ENCODE measurements around the gene EPC1. TPM values are rescaled to one million over a fixed set of nuclear protein-coding genes. Genes with fewer than 3 reads are reported as not detected.
A peak's percentile ranks its signal among the peaks of the same experiment; 100 is the strongest.

The EPC1 gene
- total RNA-seq, 2 experiments from 2014 or later: 173 to 181 TPM

DNA sequence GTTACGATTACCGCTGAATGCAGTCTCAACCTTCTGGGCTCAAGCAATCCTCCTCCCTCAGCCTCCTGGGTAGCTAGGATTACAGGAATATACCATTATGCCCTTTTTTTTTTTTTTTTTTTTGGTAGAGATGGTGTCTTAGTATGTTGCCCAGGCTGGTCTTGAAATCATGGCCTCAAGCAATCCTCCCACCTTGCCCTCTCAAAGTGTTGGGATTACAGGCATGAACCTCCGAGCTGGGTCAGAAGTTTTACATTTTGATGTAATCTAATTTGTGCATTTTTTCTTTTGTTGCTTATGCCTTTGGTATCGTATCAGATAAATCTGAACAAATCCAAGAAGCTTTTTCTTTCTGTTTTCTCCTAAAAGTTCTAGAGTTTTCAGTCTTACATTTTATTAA lies 87.4 kb downstream of the EPC1 start:
- ChIA-PET CTCF (interaction anchor here (1.1 to 1.4 kb wide), 2 partner anchors 87 to 109 kb away, joined by 3 to 4 read pairs; no protein-coding TSS in a partner anchor), POLR2A (interaction anchor here (0.6 kb wide), 1 partner anchor 233 kb away, joined by 3 read pairs; no protein-coding TSS in a partner anchor)
- H3K36me3 Mint-ChIP-seq (ENCODE audit: low read depth): no peaks in the 10 kb centered on the region
- no peak for ATAC-seq (ENCODE audit: poor library complexity)
- peaks cover 10% of the 10 kb centered on the region for H3K4me1 Mint-ChIP-seq (ENCODE audit: low read depth)
- no peak overlapping the region for H3K4me3 ChIP-seq (ENCODE audit: low read length)
- no peak overlapping the region for H3K27ac Mint-ChIP-seq
- H3K4me3 Mint-ChIP-seq: no peak overlapping the region
- H3K9me3 ChIP-seq (ENCODE audit: control insufficient read depth in 1 of 2, insufficient read depth in 1 of 2, low read length in 2 of 2): no peaks in the 10 kb centered on the region
- H3K4me1 ChIP-seq (ENCODE audit: insufficient read depth, low read length): peaks cover 6% of the 10 kb centered on the region
- no peaks in the 10 kb centered on the region for H3K36me3 ChIP-seq (ENCODE audit: insufficient read depth, low read length)
- no peaks in the 10 kb centered on the region for H3K9me3 Mint-ChIP-seq
- H3K27me3 Mint-ChIP-seq: no peaks in the 10 kb centered on the region
- H3K27me3 ChIP-seq (ENCODE audit: control insufficient read depth in 1 of 2, insufficient read depth in 2 of 2, low read length in 2 of 2): no peaks in the 10 kb centered on the region
- intact Hi-C loops (cut with DNase I, micrococcal nuclease): loop anchor here in 1 of 2 experiments (5.0 to 10.0 kb wide), 2 partner anchors 185 to 748 kb away; partner anchors contain the start of gene CCDC7
- no peak overlapping the region for H3K27ac ChIP-seq (ENCODE audit: low read depth in 1 of 2, low read length in 2 of 2)
- no peak for DNase-seq
- TF ChIP-seq, protein P1, sequence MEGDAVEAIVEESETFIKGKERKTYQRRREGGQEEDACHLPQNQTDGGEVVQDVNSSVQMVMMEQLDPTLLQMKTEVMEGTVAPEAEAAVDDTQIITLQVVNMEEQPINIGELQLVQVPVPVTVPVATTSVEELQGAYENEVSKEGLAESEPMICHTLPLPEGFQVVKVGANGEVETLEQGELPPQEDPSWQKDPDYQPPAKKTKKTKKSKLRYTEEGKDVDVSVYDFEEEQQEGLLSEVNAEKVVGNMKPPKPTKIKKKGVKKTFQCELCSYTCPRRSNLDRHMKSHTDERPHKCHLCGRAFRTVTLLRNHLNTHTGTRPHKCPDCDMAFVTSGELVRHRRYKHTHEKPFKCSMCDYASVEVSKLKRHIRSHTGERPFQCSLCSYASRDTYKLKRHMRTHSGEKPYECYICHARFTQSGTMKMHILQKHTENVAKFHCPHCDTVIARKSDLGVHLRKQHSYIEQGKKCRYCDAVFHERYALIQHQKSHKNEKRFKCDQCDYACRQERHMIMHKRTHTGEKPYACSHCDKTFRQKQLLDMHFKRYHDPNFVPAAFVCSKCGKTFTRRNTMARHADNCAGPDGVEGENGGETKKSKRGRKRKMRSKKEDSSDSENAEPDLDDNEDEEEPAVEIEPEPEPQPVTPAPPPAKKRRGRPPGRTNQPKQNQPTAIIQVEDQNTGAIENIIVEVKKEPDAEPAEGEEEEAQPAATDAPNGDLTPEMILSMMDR (IDR thresholded peaks at IDR 0.05): no peak

DNA sequence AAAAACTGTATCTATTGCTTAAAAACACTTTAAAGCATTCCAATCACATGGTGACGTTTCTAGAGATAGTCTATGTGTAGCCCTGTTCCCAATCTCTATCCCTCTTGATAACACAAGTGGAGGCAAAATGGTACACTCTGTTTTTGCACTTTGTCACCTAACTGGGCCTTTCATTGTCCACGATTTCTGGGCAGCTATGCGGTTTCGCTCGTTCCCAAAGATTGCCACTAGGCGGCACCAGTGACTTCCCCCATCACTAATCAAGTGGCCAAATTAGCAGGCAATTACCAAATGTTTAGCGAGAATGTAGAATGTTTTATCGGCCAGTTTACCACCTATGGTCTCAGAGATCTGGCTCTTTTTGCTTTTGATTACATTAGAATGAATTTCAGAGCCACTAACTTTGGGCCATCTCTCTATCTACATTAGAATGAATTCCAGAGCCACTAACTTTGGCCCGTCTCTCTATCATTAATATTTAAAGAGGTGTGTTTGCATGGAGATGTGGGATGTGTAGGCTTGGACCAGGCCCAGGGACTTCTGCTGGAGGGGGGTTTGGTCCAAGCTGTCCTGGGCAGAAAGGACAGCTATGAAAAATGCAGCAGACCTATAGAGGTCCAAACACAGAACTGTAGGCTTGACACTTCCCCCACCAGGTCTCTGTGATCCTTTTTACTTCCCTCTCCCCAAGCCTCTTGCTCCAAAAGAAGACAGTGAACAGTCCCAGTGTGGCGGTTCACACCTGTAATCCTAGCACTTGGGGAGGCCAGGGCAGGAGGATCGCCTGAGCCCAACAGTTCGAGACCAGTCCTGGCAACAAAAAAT lies 90.1 kb downstream of the EPC1 start:
- DNase-seq: peak; percentile 43 to 84 (median 62)
- Mint-ChIP-seq H3K36me3 (ENCODE audit: low read depth) (no peaks in the 10 kb centered on the region), H3K27me3 (no peaks in the 10 kb centered on the region), H3K27ac (no peak overlapping the region), H3K9me3 (no peaks in the 10 kb centered on the region), H3K4me3 (no peak overlapping the region), H3K4me1 (ENCODE audit: low read depth) (peaks cover 5% of the 10 kb centered on the region)
- Histone ChIP-seq H3K9me3 (ENCODE audit: control insufficient read depth in 1 of 2, insufficient read depth in 1 of 2, low read length in 2 of 2) (no peaks in the 10 kb centered on the region), H3K4me3 (ENCODE audit: low read length) (no peak overlapping the region), H3K27me3 (ENCODE audit: control insufficient read depth in 1 of 2, insufficient read depth in 2 of 2, low read length in 2 of 2) (no peaks in the 10 kb centered on the region), H3K36me3 (ENCODE audit: insufficient read depth, low read length) (no peaks in the 10 kb centered on the region), H3K27ac (ENCODE audit: low read depth in 1 of 2, low read length in 2 of 2) (no peak overlapping the region), H3K4me1 (ENCODE audit: insufficient read depth, low read length) (peaks cover 9% of the 10 kb centered on the region)
- CTCF ChIA-PET: interaction anchor here (0.6 to 2.4 kb wide), 16 partner anchors 9 to 868 kb away, joined by 3 to 13 read pairs (median 4); no protein-coding TSS in a partner anchor
- TF ChIP-seq, protein P1 (IDR thresholded peaks at IDR 0.05): peak; percentile 92
- POLR2A ChIA-PET: interaction anchor here (0.6 to 1.0 kb wide), 2 partner anchors 89 to 121 kb away, joined by 4 to 5 read pairs; no protein-coding TSS in a partner anchor
- intact Hi-C loops (cut with DNase I, micrococcal nuclease): loop anchor here (1.0 to 10.0 kb wide), 4 partner anchors 89 to 750 kb away; partner anchors contain the start of gene CCDC7 (in 1 of the 2)
- peak; percentile 78 for ATAC-seq (ENCODE audit: poor library complexity)

DNA sequence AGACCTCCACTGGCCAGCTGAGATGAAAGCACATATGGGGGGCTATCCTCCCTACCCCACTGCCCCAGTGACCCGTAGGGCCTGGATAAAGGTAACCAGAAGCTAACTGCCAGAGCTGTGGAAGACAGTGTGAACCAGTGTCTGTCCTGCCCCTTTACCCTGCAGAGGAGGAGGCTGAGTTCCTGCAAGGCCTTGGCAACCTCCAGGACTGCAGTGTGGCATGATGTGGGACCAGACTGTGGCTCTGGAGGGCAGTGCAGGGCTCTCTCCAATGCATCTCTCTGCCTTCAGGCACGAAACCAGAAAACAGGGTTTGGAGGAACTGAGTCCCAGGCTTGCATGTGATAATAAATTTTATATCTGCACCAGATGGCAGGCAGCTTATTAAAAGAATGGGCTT lies 93.1 kb downstream of the EPC1 start:
- H3K27ac Mint-ChIP-seq: no peak overlapping the region
- intact Hi-C loops (cut with DNase I, micrococcal nuclease): loop anchor here in 1 of 2 experiments (2.0 to 10.0 kb wide), 2 partner anchors 115 to 191 kb away; partner anchors contain the start of gene CCDC7

More for the DNA sequence above, 93.1 kb downstream of the EPC1 start:
- Mint-ChIP-seq H3K27me3 (no peaks in the 10 kb centered on the region), H3K4me1 (ENCODE audit: low read depth) (peaks cover 10% of the 10 kb centered on the region), H3K9me3 (no peaks in the 10 kb centered on the region), H3K36me3 (ENCODE audit: low read depth) (no peaks in the 10 kb centered on the region), H3K4me3 (no peak overlapping the region)
- TF ChIP-seq, protein P1 (IDR thresholded peaks at IDR 0.05): no peak
- Histone ChIP-seq H3K27ac (ENCODE audit: low read depth in 1 of 2, low read length in 2 of 2) (no peak overlapping the region), H3K36me3 (ENCODE audit: insufficient read depth, low read length) (no peaks in the 10 kb centered on the region), H3K9me3 (ENCODE audit: control insufficient read depth in 1 of 2, insufficient read depth in 1 of 2, low read length in 2 of 2) (no peaks in the 10 kb centered on the region), H3K4me3 (ENCODE audit: low read length) (no peak overlapping the region), H3K4me1 (ENCODE audit: insufficient read depth, low read length) (peaks cover 14% of the 10 kb centered on the region), H3K27me3 (ENCODE audit: control insufficient read depth in 1 of 2, insufficient read depth in 2 of 2, low read length in 2 of 2) (no peaks in the 10 kb centered on the region)
- ATAC-seq (ENCODE audit: poor library complexity) (no peak), DNase-seq (no peak)
- CTCF ChIA-PET: interaction anchor here (0.9 kb wide), 1 partner anchor 92 kb away, joined by 3 read pairs; no protein-coding TSS in a partner anchor
- POLR2A ChIA-PET: no interaction called here
